ENCODE measurements around the gene RADX. TPM values are rescaled to one million over a fixed set of nuclear protein-coding genes. Genes with fewer than 3 reads are reported as not detected.

The RADX gene
- total and polyA plus RNA-seq, 9 donors: 4.2 to 20.9 (median 7.4) TPM

DNA sequence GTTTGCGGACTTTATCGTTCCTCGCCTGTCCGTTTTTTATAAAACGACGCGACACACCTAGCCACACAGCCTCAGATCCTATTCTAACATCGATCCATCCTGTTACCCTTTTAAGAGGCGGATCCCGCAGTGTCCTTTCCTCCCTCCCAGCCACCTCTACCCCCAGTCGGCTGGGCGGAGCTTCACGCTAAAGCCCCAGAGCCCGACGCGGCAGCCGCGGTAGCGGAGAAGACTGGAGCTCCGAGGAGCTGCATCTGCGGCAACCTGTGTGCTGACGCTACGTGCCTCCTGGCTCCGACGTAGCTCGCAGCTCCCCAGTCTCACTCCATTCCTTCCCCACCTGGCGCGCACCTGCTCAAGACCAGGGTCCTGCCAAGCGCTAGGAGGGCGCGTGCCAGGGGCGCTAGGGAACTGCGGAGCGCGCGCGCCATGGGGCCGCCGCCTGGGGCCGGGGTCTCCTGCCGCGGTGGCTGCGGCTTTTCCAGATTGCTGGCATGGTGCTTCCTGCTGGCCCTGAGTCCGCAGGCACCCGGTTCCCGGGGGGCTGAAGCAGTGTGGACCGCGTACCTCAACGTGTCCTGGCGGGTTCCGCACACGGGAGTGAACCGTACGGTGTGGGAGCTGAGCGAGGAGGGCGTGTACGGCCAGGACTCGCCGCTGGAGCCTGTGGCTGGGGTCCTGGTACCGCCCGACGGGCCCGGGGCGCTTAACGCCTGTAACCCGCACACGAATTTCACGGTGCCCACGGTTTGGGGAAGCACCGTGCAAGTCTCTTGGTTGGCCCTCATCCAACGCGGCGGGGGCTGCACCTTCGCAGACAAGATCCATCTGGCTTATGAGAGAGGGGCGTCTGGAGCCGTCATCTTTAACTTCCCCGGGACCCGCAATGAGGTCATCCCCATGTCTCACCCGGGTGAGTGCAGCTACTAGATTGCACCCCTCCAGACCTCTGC, 115.0 kb downstream of the RADX start, which contains the start of gene RNF128:
Gene RNF128 (plus strand): TSS at position 217 of the 953 bp plus-strand sequence. CDS start 213 bp downstream, at position 430.
- DNase-seq: peak; percentile 23 to 43 (median 25)
- intact Hi-C loops (cut with DNase I): no loop called here
- TF ChIP-seq, protein P1, sequence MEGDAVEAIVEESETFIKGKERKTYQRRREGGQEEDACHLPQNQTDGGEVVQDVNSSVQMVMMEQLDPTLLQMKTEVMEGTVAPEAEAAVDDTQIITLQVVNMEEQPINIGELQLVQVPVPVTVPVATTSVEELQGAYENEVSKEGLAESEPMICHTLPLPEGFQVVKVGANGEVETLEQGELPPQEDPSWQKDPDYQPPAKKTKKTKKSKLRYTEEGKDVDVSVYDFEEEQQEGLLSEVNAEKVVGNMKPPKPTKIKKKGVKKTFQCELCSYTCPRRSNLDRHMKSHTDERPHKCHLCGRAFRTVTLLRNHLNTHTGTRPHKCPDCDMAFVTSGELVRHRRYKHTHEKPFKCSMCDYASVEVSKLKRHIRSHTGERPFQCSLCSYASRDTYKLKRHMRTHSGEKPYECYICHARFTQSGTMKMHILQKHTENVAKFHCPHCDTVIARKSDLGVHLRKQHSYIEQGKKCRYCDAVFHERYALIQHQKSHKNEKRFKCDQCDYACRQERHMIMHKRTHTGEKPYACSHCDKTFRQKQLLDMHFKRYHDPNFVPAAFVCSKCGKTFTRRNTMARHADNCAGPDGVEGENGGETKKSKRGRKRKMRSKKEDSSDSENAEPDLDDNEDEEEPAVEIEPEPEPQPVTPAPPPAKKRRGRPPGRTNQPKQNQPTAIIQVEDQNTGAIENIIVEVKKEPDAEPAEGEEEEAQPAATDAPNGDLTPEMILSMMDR (IDR thresholded peaks at IDR 0.05): no peak
- peak within 1 kb of the TSS in 1 of 2 donors; percentile 11 for H3K27ac ChIP-seq
- H3K4me3 ChIP-seq: peak within 1 kb of the TSS; percentile 40
- no peaks in the 10 kb centered on the region for H3K27me3 ChIP-seq
- H3K4me1 ChIP-seq (ENCODE audit: insufficient read depth): peaks cover 1% of the 10 kb centered on the region
- no peaks in the 10 kb centered on the region for H3K36me3 ChIP-seq
- 24 to 38% (median 33%) methylated on average over 64 to 79 of the region's 79 CpGs for WGBS, 3 donors
- H3K9me3 ChIP-seq: peaks cover 0 to 5% of the 10 kb centered on the region in 2 donors

DNA sequence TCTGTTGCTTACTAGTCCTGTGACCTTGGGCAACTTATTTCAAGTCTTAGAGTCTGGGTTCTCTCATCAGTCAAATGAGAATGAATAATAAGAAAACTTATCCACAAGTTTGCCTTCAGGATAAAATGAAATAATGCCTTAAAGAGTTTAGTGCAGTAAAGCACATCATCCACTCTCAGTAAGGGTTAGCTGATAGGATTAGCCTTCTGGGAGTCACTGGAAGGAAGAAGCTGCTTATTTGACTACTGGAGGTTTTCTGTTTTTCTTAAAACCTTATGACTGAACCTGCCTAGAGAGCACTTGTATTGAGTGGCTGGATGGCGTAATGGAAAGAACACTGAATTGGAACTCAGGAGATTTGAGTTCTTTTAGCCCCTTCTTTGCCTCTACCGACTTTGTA, 116.6 kb downstream of the RADX start:
- 61 to 83% (median 75%) methylated on average over 2 of the region's 2 CpGs for WGBS, 3 donors

More for the DNA sequence above, 116.6 kb downstream of the RADX start:
- no peak for DNase-seq
- intact Hi-C loops (cut with DNase I): no loop called here
- Histone ChIP-seq H3K9me3 (peaks cover 0 to 5% of the 10 kb centered on the region in 2 donors), H3K4me1 (ENCODE audit: insufficient read depth) (peaks cover 1% of the 10 kb centered on the region), H3K27ac (no peak overlapping the region), H3K27me3 (no peaks in the 10 kb centered on the region), H3K4me3 (no peak overlapping the region), H3K36me3 (no peaks in the 10 kb centered on the region)
- no peak for TF ChIP-seq EP300 (IDR thresholded peaks at IDR 0.05)
- TF ChIP-seq, protein P1 (IDR thresholded peaks at IDR 0.05): no peak

MicroRNAs encoded within 50 kb of the gene (microRNA counts, 767-probe panel; counts per million panel counts)
- microRNA hsa-miR-548an: 530 counts per million, percentile 78 among the panel's probes with 10 or more counts

Small RNA genes within 50 kb of the gene (microRNA-seq; reads per million reads assigned to microRNA genes)
- gene MIR548AN: 0 to 1.3 (median 0.38) reads per million in 3 donors

Small RNA genes within 50 kb of the gene (small RNA-seq; reads per million reads assigned to genes)
- not detected for gene AL590808.1
- gene MIR548AN: not detected

Other genes starting within 250 kb of the RADX start
- 1 to 10 TPM in 6 of 7 donors, under 1 TPM in 1; 1.00 to 4.0 (median 1.6) TPM for gene RNF128, start 114.7 kb downstream of the RADX start, total RNA-seq
- gene RNF128, start 114.7 kb downstream of the RADX start, polyA plus RNA-seq: 1 to 10 TPM in 1 of 2 donors, under 1 TPM in 1; 0.24 to 1.2 TPM
- gene TBC1D8B, start 190.7 kb downstream of the RADX start, total RNA-seq: 10 to 100 TPM in 1 of 7 donors, 1 to 10 TPM in 6; 5.0 to 10.4 (median 7.2) TPM
- gene TBC1D8B, start 190.7 kb downstream of the RADX start, polyA plus RNA-seq: 1 to 10 TPM; 2.3 to 4.6 TPM